ENCODE results near the gene LBR.
A peak's percentile ranks its signal among the peaks of the same experiment; 100 is the strongest.

The LBR gene

GRCh38 chr1:225445639-225446594, 18.1 kb upstream of the LBR start:
- DNase-seq (ENCODE audit: low spot score), result no peak

- no peak for DNase-seq (ENCODE audit: low spot score)
Measured at GRCh38 chr1:225442123-225442505, 14.3 kb upstream of the LBR start.

GRCh38 chr1:225441314-225442122, 13.7 kb upstream of the LBR start:
- DNase-seq (ENCODE audit: low spot score), result no peak

GRCh38 chr1:225440380-225441221, 12.8 kb upstream of the LBR start:
- no peak for DNase-seq (ENCODE audit: low spot score)

GRCh38 chr1:225437710-225438437, 10.0 kb upstream of the LBR start:
- DNase-seq (ENCODE audit: low spot score), result no peak

- DNase-seq (ENCODE audit: low spot score), result no peak
Measured at GRCh38 chr1:225435957-225436392, 8.1 kb upstream of the LBR start.

DNA sequence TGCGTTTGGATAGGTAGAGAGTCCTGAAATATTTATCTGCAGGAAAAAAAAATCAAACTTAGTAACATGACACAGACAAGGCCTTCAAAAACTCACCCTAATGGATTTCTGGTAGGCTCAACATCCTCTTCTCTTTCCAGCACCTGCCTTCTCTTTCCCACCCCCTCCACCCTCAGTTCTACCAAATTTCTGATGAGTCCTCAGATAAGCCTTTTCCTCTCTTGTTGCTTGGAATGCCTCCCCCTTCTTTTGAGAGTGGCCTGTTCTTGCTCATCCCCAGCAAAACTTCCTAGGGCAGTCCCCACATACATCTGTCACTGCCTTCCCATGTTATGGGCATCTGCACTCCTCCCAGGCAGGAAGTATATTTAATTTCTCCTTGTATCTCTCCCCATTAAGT, 7.6 kb upstream of the LBR start:
- no peak for DNase-seq (ENCODE audit: low spot score)

DNA sequence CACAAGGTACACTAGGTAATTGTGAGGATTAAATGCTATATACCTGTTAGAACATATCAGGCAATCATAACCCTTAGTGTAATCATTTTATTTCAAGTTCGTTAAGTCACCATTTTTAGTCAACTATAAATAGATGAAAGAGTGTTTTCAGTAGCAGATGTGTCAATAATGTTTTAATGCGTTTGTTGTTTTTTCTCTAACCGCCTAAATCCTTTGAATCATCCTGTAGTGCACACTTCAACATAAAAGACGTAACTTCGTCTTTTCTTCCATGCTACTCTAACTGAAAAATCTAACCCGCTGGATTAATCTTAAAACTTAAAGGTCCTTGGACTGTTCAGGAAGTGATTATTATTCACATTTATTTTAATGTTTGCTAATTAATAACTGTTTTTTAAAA, 7.2 kb upstream of the LBR start:
- DNase-seq (ENCODE audit: low spot score), result no peak

- DNase-seq (ENCODE audit: low spot score), result no peak
Measured at GRCh38 chr1:225434046-225434445, 6.2 kb upstream of the LBR start.

- no peak for DNase-seq (ENCODE audit: low spot score)
Measured at GRCh38 chr1:225431081-225431863, 3.4 kb upstream of the LBR start.

- DNase-seq (ENCODE audit: low spot score), result no peak
Measured at GRCh38 chr1:225430301-225430700, 2.5 kb upstream of the LBR start.

DNA sequence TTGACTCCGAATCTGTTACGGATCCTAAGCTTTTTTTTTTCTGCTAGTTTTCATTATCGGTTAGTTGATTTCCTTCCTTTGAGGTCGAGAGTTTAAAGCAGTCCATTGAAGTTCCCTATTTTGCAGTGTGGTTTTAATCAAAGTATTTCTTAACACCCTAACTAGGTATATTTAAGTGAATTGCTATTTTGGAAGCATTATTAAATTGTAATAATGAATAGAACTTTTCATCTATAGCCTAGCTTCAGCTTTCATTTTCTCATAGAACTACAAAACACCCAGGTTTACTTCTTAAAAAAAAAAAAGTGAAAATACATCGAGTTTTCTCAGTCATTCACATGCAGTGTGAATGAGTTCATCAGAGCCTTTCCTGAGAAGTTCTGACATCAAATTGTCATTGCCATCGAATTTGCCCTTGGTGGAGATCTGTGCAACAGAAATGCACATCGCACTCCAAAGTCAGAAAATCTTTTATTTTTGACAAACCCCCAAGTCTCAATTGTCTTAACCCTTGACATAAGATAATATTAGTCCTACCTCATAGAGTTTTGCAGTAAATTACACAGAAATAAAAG, 1.1 kb upstream of the LBR start:
- DNase-seq (ENCODE audit: low spot score), result no peak

- DNase-seq (ENCODE audit: low spot score), result peak; percentile 91
Measured at GRCh38 chr1:225428068-225428880, 436 bp upstream of the LBR start.

DNA sequence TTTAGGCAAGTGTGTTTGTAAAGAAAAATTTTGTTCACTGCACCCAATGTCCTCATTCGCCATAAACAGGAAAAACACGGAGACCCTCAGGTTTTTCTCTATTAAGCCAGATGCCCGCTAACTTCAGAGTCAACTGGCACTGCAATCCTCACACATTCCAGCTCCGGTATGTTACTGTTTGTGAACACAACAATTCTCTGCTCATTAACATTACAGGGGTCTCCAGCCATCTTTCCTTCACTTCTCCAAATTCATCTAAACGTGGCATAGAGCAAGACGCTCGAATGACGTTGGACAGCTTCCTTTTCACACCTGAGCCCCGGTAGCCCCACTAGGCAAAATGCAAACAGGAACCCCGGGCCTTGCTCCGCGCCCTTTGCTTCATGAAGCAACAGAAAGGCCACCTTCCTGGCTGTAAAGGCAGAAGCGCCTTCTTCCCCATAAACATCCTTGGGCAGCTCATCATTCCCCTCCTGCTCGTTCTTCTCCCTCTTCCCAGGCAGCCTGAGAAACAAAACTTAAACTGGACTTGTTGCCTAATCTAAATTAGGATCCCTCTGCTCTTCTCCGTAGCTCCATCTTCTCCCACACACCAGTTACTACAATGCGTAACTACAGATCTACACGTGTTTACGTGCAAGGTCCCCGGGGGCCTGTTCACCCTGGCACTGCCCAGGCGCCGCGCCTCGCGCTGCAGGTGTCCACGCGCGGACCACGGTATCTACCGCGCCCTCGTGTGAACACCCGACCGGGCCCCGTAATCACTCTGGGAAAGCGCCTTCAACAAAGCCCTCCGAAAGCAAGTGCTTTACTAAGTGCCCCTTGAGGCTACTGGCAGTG, 1.2 kb downstream of the LBR start:
- no peak for DNase-seq (ENCODE audit: low spot score)

- no peak for DNase-seq (ENCODE audit: low spot score)
Measured at GRCh38 chr1:225425201-225425786, 2.5 kb downstream of the LBR start.

DNA sequence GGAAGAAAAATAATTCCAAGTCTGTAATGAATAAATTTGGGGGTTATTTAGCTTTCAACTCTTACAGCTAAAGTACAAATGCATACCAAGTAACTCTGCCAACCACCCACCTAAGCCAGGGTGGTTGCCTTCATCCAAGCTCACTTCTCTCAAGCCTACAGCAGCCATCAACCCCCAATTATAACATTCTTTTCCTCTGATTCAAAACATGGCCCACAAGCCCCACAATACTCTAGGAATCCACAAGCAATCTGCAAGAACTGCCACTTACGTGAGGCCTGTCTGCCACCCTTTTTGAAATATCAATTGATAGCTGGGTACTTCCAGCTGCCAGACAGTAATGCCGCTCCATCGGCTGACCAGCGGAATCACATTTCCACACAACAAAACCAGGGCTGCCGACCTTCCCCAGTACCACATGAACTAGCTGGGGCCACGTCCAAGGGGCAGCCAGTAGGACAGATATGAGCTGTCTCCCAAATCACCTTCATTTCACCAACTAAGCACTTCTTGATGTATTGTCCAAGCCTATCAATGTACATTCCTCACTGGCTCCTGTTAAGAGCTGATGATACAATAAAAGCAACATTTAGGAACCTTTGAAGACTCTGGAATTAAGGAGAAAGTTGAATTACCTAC, 3.2 kb downstream of the LBR start:
- no peak for DNase-seq (ENCODE audit: low spot score)

DNA sequence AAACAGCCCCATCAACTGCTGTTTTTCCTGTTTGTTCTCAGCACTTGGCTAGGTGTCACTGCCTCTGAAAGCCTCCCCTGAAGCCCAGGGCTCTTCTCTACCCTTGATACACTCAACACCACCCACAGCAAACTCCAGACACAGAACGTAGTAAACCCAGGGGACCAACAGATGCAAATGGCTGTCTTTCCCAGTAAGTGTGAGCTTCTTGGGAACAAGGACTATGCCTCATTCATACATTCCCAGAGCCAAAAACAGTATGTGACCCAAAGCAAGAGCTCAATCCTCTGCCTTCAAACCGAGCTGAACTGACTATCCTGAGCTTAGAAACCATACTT, 4.4 kb downstream of the LBR start:
- DNase-seq (ENCODE audit: low spot score), result no peak
